HG03066 (cell line): ENCODE results near the gene LCLAT1.
"Not testable (repeated sequence)": the region's sequence is repeated elsewhere in the genome, so short reads cannot be mapped to it uniquely, and the experiment has no call there.

Source experiments
- ATAC-seq: cut with Tn5 transposase; IDR thresholded peaks from one replicate; pipeline ENCODE4 v1.9.1; 2021; ENCODE audit warnings: low read depth; ENCODE audit not compliant: unreplicated experiment

Gene LCLAT1

GRCh38 chr2:30453498-30453897, 6.5 kb downstream of the LCLAT1 start:
- ATAC-seq = no peak

- ATAC-seq = no peak
Observed at GRCh38 chr2:30454571-30454970, 7.5 kb downstream of the LCLAT1 start.

- no peak for ATAC-seq
Observed at GRCh38 chr2:30455114-30455738, 8.2 kb downstream of the LCLAT1 start.

GRCh38 chr2:30456106-30456505, 9.1 kb downstream of the LCLAT1 start:
- no peak for ATAC-seq

GRCh38 chr2:30456579-30456978, 9.5 kb downstream of the LCLAT1 start:
- no peak for ATAC-seq

GRCh38 chr2:30457296-30457695, 10.2 kb downstream of the LCLAT1 start:
- ATAC-seq = no peak

GRCh38 chr2:30459140-30459539, 12.1 kb downstream of the LCLAT1 start:
- ATAC-seq = no peak

- ATAC-seq = no peak
Observed at GRCh38 chr2:30462131-30462857, 15.2 kb downstream of the LCLAT1 start.

GRCh38 chr2:30463535-30463934, 16.5 kb downstream of the LCLAT1 start:
- ATAC-seq = no peak

- no peak for ATAC-seq
Observed at GRCh38 chr2:30464544-30465170, 17.6 kb downstream of the LCLAT1 start.

GRCh38 chr2:30465171-30465545, 18.1 kb downstream of the LCLAT1 start:
- no peak for ATAC-seq

- ATAC-seq = no peak
Observed at GRCh38 chr2:30466216-30466615, 19.2 kb downstream of the LCLAT1 start.

- not testable (repeated sequence) for ATAC-seq
Observed at GRCh38 chr2:30467062-30467826, 20.2 kb downstream of the LCLAT1 start.

- no peak for ATAC-seq
Observed at GRCh38 chr2:30470426-30470825, 23.4 kb downstream of the LCLAT1 start.

- ATAC-seq = no peak
Observed at GRCh38 chr2:30472326-30472725, 25.3 kb downstream of the LCLAT1 start.

GRCh38 chr2:30475542-30475941, 28.5 kb downstream of the LCLAT1 start:
- ATAC-seq = no peak

GRCh38 chr2:30476636-30477035, 29.6 kb downstream of the LCLAT1 start:
- ATAC-seq = no peak

GRCh38 chr2:30480703-30481322, 33.8 kb downstream of the LCLAT1 start:
- ATAC-seq = no peak

- ATAC-seq = no peak
Observed at GRCh38 chr2:30481323-30481800, 34.3 kb downstream of the LCLAT1 start.

- ATAC-seq = no peak
Observed at GRCh38 chr2:30482011-30482410, 35.0 kb downstream of the LCLAT1 start.

GRCh38 chr2:30484145-30484544, 37.1 kb downstream of the LCLAT1 start:
- ATAC-seq = no peak
